Measurements from ENCODE around the gene NT5C2. TPM values are rescaled to one million over a fixed set of nuclear protein-coding genes. Genes with fewer than 3 reads are reported as not detected.

The NT5C2 gene
- total and polyA plus RNA-seq, 2 of the 8 experiments (the other 6 are each of a cell fraction or from before 2014, with no cell fraction given): 35.2 to 106 TPM

DNA sequence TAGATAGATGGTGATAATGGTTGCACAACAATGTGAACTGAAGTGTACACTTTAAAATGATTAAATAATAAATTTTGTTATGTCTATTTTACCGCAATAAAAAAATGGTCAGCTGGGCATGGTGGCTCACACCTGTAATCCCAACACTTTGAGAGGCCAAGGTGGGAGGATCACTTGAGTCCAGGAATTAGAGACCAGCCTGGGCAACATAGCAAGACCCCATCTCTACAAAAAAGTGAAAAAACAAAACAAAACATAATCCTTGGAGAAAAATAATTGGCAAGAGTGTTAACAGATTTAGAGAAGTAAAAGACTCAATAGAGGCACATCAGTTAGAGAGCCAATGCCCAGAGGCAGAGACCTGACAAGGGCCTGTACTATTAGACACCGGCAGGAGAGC lies 42.7 kb upstream of the NT5C2 start (continued):
- TF ChIP-seq, protein P1, sequence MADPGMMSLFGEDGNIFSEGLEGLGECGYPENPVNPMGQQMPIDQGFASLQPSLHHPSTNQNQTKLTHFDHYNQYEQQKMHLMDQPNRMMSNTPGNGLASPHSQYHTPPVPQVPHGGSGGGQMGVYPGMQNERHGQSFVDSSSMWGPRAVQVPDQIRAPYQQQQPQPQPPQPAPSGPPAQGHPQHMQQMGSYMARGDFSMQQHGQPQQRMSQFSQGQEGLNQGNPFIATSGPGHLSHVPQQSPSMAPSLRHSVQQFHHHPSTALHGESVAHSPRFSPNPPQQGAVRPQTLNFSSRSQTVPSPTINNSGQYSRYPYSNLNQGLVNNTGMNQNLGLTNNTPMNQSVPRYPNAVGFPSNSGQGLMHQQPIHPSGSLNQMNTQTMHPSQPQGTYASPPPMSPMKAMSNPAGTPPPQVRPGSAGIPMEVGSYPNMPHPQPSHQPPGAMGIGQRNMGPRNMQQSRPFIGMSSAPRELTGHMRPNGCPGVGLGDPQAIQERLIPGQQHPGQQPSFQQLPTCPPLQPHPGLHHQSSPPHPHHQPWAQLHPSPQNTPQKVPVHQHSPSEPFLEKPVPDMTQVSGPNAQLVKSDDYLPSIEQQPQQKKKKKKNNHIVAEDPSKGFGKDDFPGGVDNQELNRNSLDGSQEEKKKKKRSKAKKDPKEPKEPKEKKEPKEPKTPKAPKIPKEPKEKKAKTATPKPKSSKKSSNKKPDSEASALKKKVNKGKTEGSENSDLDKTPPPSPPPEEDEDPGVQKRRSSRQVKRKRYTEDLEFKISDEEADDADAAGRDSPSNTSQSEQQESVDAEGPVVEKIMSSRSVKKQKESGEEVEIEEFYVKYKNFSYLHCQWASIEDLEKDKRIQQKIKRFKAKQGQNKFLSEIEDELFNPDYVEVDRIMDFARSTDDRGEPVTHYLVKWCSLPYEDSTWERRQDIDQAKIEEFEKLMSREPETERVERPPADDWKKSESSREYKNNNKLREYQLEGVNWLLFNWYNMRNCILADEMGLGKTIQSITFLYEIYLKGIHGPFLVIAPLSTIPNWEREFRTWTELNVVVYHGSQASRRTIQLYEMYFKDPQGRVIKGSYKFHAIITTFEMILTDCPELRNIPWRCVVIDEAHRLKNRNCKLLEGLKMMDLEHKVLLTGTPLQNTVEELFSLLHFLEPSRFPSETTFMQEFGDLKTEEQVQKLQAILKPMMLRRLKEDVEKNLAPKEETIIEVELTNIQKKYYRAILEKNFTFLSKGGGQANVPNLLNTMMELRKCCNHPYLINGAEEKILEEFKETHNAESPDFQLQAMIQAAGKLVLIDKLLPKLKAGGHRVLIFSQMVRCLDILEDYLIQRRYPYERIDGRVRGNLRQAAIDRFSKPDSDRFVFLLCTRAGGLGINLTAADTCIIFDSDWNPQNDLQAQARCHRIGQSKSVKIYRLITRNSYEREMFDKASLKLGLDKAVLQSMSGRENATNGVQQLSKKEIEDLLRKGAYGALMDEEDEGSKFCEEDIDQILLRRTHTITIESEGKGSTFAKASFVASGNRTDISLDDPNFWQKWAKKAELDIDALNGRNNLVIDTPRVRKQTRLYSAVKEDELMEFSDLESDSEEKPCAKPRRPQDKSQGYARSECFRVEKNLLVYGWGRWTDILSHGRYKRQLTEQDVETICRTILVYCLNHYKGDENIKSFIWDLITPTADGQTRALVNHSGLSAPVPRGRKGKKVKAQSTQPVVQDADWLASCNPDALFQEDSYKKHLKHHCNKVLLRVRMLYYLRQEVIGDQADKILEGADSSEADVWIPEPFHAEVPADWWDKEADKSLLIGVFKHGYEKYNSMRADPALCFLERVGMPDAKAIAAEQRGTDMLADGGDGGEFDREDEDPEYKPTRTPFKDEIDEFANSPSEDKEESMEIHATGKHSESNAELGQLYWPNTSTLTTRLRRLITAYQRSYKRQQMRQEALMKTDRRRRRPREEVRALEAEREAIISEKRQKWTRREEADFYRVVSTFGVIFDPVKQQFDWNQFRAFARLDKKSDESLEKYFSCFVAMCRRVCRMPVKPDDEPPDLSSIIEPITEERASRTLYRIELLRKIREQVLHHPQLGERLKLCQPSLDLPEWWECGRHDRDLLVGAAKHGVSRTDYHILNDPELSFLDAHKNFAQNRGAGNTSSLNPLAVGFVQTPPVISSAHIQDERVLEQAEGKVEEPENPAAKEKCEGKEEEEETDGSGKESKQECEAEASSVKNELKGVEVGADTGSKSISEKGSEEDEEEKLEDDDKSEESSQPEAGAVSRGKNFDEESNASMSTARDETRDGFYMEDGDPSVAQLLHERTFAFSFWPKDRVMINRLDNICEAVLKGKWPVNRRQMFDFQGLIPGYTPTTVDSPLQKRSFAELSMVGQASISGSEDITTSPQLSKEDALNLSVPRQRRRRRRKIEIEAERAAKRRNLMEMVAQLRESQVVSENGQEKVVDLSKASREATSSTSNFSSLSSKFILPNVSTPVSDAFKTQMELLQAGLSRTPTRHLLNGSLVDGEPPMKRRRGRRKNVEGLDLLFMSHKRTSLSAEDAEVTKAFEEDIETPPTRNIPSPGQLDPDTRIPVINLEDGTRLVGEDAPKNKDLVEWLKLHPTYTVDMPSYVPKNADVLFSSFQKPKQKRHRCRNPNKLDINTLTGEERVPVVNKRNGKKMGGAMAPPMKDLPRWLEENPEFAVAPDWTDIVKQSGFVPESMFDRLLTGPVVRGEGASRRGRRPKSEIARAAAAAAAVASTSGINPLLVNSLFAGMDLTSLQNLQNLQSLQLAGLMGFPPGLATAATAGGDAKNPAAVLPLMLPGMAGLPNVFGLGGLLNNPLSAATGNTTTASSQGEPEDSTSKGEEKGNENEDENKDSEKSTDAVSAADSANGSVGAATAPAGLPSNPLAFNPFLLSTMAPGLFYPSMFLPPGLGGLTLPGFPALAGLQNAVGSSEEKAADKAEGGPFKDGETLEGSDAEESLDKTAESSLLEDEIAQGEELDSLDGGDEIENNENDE (IDR thresholded peaks at IDR 0.05; ENCODE audit: insufficient replicate concordance, low read length): no peak
- TF ChIP-seq, protein P2, sequence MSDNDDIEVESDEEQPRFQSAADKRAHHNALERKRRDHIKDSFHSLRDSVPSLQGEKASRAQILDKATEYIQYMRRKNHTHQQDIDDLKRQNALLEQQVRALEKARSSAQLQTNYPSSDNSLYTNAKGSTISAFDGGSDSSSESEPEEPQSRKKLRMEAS (IDR thresholded peaks at IDR 0.05): no peak
- no peak for TF ChIP-seq TCF12 (IDR thresholded peaks at IDR 0.05; ENCODE audit: low read depth, low read length)
- TF ChIP-seq SAP30 (IDR thresholded peaks at IDR 0.05; ENCODE audit: insufficient read depth, insufficient replicate concordance, low read length): no peak
- no peak for TF ChIP-seq NANOG (IDR thresholded peaks at IDR 0.05; ENCODE audit: insufficient read depth, low read depth, low read length, poor library complexity, severe bottlenecking)
- TF ChIP-seq, protein P3, sequence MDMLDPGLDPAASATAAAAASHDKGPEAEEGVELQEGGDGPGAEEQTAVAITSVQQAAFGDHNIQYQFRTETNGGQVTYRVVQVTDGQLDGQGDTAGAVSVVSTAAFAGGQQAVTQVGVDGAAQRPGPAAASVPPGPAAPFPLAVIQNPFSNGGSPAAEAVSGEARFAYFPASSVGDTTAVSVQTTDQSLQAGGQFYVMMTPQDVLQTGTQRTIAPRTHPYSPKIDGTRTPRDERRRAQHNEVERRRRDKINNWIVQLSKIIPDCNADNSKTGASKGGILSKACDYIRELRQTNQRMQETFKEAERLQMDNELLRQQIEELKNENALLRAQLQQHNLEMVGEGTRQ (IDR thresholded peaks at IDR 0.05; ENCODE audit: low read length): no peak
